Kidney (tissue), 14 donors: ENCODE measurements around the gene C2orf68. TPM values are rescaled to one million over a fixed set of nuclear protein-coding genes. Genes with fewer than 3 reads are reported as not detected.
A peak's percentile ranks its signal among the peaks of the same experiment; 100 is the strongest.
"Not testable (repeated sequence)": the region's sequence is repeated elsewhere in the genome, so short reads cannot be mapped to it uniquely, and the experiment has no call there.

ENCODE experiments used
- DNase-seq, 5 donors: peaks; one replicate each; pipeline ENCODE4 v3.0.0-alpha.2; 2013 to 2020
- FAIRE-seq: peaks from 2 replicates; lab custom pipeline; 2012; peaks lifted over from hg19 to GRCh38; lab: Jason Lieb, UNC
- H3K27ac ChIP-seq, 2 donors: one replicate each; pipeline ENCODE4 v1.7.0; 2013; ENCODE audit warnings: low read depth in 2 of 2, low read length in 2 of 2, inconsistent platforms in 1 of 2
- H3K27me3 ChIP-seq: one replicate; pipeline ENCODE4 v1.7.1; 2013; ENCODE audit warnings: low read length, inconsistent platforms; ENCODE audit not compliant: control insufficient read depth, insufficient read depth
- H3K36me3 ChIP-seq, 3 donors: one replicate each; pipeline versions ENCODE4 v1.7.0 to v1.7.1; 2013; ENCODE audit warnings: low read length in 3 of 3, control low read depth in 1 of 3, inconsistent platforms in 1 of 3; ENCODE audit not compliant: insufficient read depth in 3 of 3, control insufficient read depth in 2 of 3
- H3K4me1 ChIP-seq, 3 donors: one replicate each; pipeline versions ENCODE4 v1.7.0 to v1.7.1; 2013; ENCODE audit warnings: low read length in 3 of 3, inconsistent platforms in 1 of 3, low read depth in 1 of 3; ENCODE audit not compliant: control insufficient read depth in 2 of 3, insufficient read depth in 2 of 3
- H3K4me3 ChIP-seq, 3 donors: one replicate each; pipeline versions ENCODE4 v1.7.0 to v1.8.1; 2013; ENCODE audit warnings: low read length in 3 of 3, control low read depth in 1 of 3, inconsistent platforms in 1 of 3
- H3K9ac ChIP-seq, 3 donors: one replicate each; pipeline versions ENCODE4 v1.7.0 to v1.7.1; 2013; ENCODE audit warnings: low read length in 3 of 3, control low read depth in 1 of 3, inconsistent platforms in 1 of 3
- H3K9me3 ChIP-seq, 3 donors: one replicate each; pipeline versions ENCODE4 v1.7.0 to v1.7.1; 2013; ENCODE audit warnings: low read length in 3 of 3, control low read depth in 1 of 3, inconsistent platforms in 1 of 3; ENCODE audit not compliant: control insufficient read depth in 2 of 3, insufficient read depth in 1 of 3
- CTCF ChIP-seq: IDR thresholded peaks from 3 replicates; pipeline ENCODE4 v1.5.1; 2012; ENCODE audit warnings: mild to moderate bottlenecking, moderate library complexity, borderline replicate concordance; ENCODE audit not compliant: insufficient read depth; ENCODE audit errors: extremely low read depth
- intact Hi-C: fragments of 100-400 bp; cut with DNase I; formaldehyde crosslinking; loops from one replicate; pipeline ENCODE4 v1.11.1; 2022
- polyA plus RNA-seq: library from polyadenylated mRNA; stranded (reverse); fragments of 350-450 nt; fragmentation: Illumina TruSeq; extraction: RNeasy Lipid Tissue Mini Kit (QIAGEN cat#74804); gene quantifications from one replicate; pipeline ENCODE4 v1.2.3, GENCODE V29; 2014; ENCODE audit warnings: low read depth, low replicate concordance; ENCODE audit not compliant: insufficient read depth
- total RNA-seq: library from RNA; stranded (reverse); fragmentation: NEBNext Ultra II Directional; extraction: Animal tissue kit (Norgen Biotek cat#: 25700); gene quantifications from one replicate; pipeline ENCODE4 v1.2.1, GENCODE V29; 2021
- donor health status: control.
- donor health status: control.
- donor health status: control.
- donor health status: control.
- donor health status: control.
- donor health status: DM: yes; HTN: yes; CAD: no.
- donor health status: Normal renal cell carcinoma (clear cell type).

The C2orf68 gene
- total and polyA plus RNA-seq, 2 donors from 2014 or later = 34.5 to 37.6 TPM

DNA sequence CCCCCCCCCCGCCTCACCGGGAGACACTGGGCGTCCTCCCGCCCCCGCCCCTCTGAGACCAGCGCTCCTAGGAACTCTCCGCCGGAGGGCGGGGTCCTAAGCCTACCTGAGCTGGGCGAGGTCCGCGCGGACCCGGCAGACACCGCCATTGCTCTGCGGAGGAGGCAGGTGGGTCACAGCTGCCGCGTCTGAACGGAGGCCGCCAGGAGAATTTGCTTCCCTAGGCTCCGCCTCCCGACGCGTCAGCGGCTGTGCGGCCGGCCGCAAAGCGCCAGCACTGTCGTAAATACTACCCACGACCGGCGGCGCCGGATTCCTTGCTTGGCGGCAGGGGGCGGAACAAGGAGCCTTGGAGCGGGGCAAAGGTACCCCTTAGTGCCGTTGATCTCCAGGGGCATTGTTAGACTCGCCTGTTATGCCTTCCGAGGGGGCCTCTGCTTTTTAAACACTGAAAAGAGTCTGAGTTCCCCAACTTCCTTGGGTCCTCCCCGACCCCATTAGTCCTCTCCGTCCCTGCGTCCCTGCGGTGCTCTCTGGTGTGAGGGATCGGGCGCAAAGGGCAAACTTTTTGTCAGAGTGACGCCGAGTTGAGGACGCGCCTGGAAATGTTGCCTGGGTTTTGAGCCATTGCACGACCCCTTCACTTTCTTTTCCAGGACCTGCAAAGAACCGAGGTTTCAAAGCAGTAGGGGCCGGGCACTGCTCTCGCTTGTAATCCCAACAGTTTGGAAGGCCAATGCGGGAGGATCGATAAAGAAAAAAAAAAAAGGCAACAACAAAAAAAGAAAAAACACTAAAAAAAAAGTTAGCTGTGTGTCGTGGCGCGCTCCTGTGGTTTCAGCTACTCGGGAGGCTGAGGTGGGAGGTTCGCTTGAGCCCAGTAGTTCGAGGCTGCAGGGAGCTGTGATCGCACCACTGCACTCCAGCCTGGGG, 50.3 kb downstream of the C2orf68 start, which contains the start of gene GGCX:
GGCX (minus strand) TSS at position 214 of the 933 bp plus-strand sequence; CDS start at position 149, 65 bp downstream.
- intact Hi-C loops = no loop called here
- Histone ChIP-seq H3K9me3 (no peaks in the 10 kb centered on the region), H3K27me3 (no peaks in the 10 kb centered on the region), H3K4me3 (peak within 1 kb of the TSS; percentile 79 to 98 (median 87)), H3K4me1 (peaks cover 0 to 9% (median 3%) of the 10 kb centered on the region in 3 donors), H3K9ac (peak within 1 kb of the TSS; percentile 43 to 87 (median 83)), H3K27ac (peak within 1 kb of the TSS; percentile 83 to 86), H3K36me3 (peaks cover 0 to 12% (median 2%) of the 10 kb centered on the region in 3 donors)
- TF ChIP-seq CTCF = peak; percentile 30
- no peak for FAIRE-seq
- peak; percentile 98 to 99 (median 98) for DNase-seq

GRCh38 chr2:85560812-85561279, 51.0 kb downstream of the C2orf68 start:
- FAIRE-seq (no peak), DNase-seq (no peak)
- no peaks in the 10 kb centered on the region for H3K27me3 ChIP-seq
- H3K27ac ChIP-seq = peak overlapping the region; percentile 45 to 86
- peaks cover 0 to 12% (median 5%) of the 10 kb centered on the region in 3 donors for H3K36me3 ChIP-seq
- peak overlapping the region; percentile 70 to 88 (median 79) for H3K4me3 ChIP-seq
- intact Hi-C loops = no loop called here
- peaks cover 0 to 9% (median 3%) of the 10 kb centered on the region in 3 donors for H3K4me1 ChIP-seq
- H3K9me3 ChIP-seq = no peaks in the 10 kb centered on the region
- H3K9ac ChIP-seq = peak overlapping the region; percentile 43 to 83 (median 81)
- no peak for TF ChIP-seq CTCF

GRCh38 chr2:85560403-85560726, 51.5 kb downstream of the C2orf68 start:
- DNase-seq, intact Hi-C loops, H3K9me3 ChIP-seq, FAIRE-seq, H3K27me3 ChIP-seq, H3K27ac ChIP-seq, H3K4me1 ChIP-seq: not testable (repeated sequence)
- peaks cover 0 to 13% (median 5%) of the 10 kb centered on the region in 3 donors for H3K36me3 ChIP-seq
- H3K4me3 ChIP-seq = peak overlapping the region; percentile 70 to 88 (median 79)
- peak overlapping the region in 1 of 3 donors; percentile 43 for H3K9ac ChIP-seq

GRCh38 chr2:85558160-85558559, 53.7 kb downstream of the C2orf68 start:
- intact Hi-C loops = no loop called here
- DNase-seq (no peak), FAIRE-seq (no peak)
- no peak for TF ChIP-seq CTCF
- no peak overlapping the region for H3K9ac ChIP-seq
- H3K36me3 ChIP-seq = peaks cover 5 to 30% (median 14%) of the 10 kb centered on the region in 3 donors
- H3K9me3 ChIP-seq = no peaks in the 10 kb centered on the region
- H3K4me1 ChIP-seq = peaks cover 0 to 9% (median 3%) of the 10 kb centered on the region in 3 donors
- no peak overlapping the region for H3K27ac ChIP-seq
- no peak overlapping the region for H3K4me3 ChIP-seq
- no peaks in the 10 kb centered on the region for H3K27me3 ChIP-seq
